IPS-11a (cell line): Measurements from ENCODE around the gene TMEM225B.
"Not testable (repeated sequence)": the region's sequence is repeated elsewhere in the genome, so short reads cannot be mapped to it uniquely, and the experiment has no call there.

Source experiments
- H3K4me3 ChIP-seq: one replicate; pipeline ENCODE4 v1.5.1; 2013; ENCODE audit warnings: low read depth, low read length, control low read depth

The TMEM225B gene

GRCh38 chr7:99597762-99598501, at the start of gene TMEM225B:
Gene TMEM225B, plus strand, starts transcription at chr7:99598267. Its CDS starts 6,122 bp downstream, at chr7:99604389.
- no peak within 1 kb of the TSS for H3K4me3 ChIP-seq

- not testable (repeated sequence) for H3K4me3 ChIP-seq
Observed at GRCh38 chr7:99549545-99549944, 48.5 kb upstream of the TMEM225B start.

GRCh38 chr7:99551334-99551733, 46.7 kb upstream of the TMEM225B start:
- peak overlapping the region; percentile 89 for H3K4me3 ChIP-seq

GRCh38 chr7:99551767-99552463, 46.2 kb upstream of the TMEM225B start, which contains the start of gene FAM200A:
Gene FAM200A, minus strand, starts transcription at chr7:99552114. Its CDS starts 3,707 bp downstream, at chr7:99548407.
- H3K4me3 ChIP-seq, result peak within 1 kb of the TSS; percentile 89

- no peak overlapping the region for H3K4me3 ChIP-seq
Observed at GRCh38 chr7:99553039-99553438, 45.0 kb upstream of the TMEM225B start.

GRCh38 chr7:99554939-99555338, 43.1 kb upstream of the TMEM225B start:
- no peak overlapping the region for H3K4me3 ChIP-seq

- peak overlapping the region; percentile 92 for H3K4me3 ChIP-seq
Observed at GRCh38 chr7:99557196-99557607, 40.9 kb upstream of the TMEM225B start.

GRCh38 chr7:99557940-99558305, 40.1 kb upstream of the TMEM225B start:
- peak overlapping the region; percentile 92 for H3K4me3 ChIP-seq

GRCh38 chr7:99558306-99559174, 39.5 kb upstream of the TMEM225B start, which contains the start of gene ZNF655:
Gene ZNF655, plus strand, starts transcription at chr7:99558642. Its CDS starts 1,918 bp downstream, at chr7:99560560.
- peak within 1 kb of the TSS; percentile 92 for H3K4me3 ChIP-seq

GRCh38 chr7:99559175-99559915, 38.7 kb upstream of the TMEM225B start:
- H3K4me3 ChIP-seq, result peak overlapping the region; percentile 92

GRCh38 chr7:99560834-99561736, 37.0 kb upstream of the TMEM225B start:
- H3K4me3 ChIP-seq, result no peak overlapping the region

- no peak overlapping the region for H3K4me3 ChIP-seq
Observed at GRCh38 chr7:99561737-99562051, 36.4 kb upstream of the TMEM225B start.

GRCh38 chr7:99562114-99562784, 35.8 kb upstream of the TMEM225B start:
- no peak overlapping the region for H3K4me3 ChIP-seq

GRCh38 chr7:99562832-99563231, 35.2 kb upstream of the TMEM225B start:
- H3K4me3 ChIP-seq, result no peak overlapping the region

GRCh38 chr7:99563650-99564049, 34.4 kb upstream of the TMEM225B start:
- no peak overlapping the region for H3K4me3 ChIP-seq

- H3K4me3 ChIP-seq, result not testable (repeated sequence)
Observed at GRCh38 chr7:99568770-99569169, 29.3 kb upstream of the TMEM225B start.

- H3K4me3 ChIP-seq, result no peak overlapping the region
Observed at GRCh38 chr7:99571768-99572167, 26.3 kb upstream of the TMEM225B start.

GRCh38 chr7:99573257-99573656, 24.8 kb upstream of the TMEM225B start:
- no peak overlapping the region for H3K4me3 ChIP-seq

GRCh38 chr7:99576251-99576650, 21.8 kb upstream of the TMEM225B start:
- H3K4me3 ChIP-seq, result no peak overlapping the region
